ENCODE results near the gene EPAS1. TPM values are rescaled to one million over a fixed set of nuclear protein-coding genes. Genes with fewer than 3 reads are reported as not detected.

The EPAS1 gene
- total and polyA plus RNA-seq, 8 donors: 35.1 to 217 (median 117) TPM

DNA sequence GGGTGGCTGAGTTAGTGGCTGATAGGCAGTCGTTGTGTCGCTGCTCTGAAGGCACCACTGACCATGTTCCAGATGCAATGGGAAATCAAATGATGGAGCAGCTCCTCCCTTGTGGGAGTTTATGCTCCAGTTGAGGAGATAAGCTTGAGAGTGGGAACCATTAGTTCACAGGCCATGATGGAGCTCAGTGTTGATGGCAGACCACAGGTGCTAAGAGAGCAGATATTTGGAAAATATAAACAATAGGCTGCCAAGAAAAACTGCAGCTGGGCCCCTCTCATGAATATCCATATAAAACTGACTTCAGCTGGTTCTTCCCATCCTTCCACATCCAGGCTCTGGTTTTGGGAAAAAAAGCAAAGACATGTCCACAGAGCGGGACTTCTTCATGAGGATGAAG is 63.1 kb downstream of the EPAS1 start:
- intact Hi-C loops (cut with DNase I; ENCODE audit: low total_unique reads): loop anchor here (10.0 kb wide), 2 partner anchors 296 to 356 kb away; no protein-coding TSS in a partner anchor
- Histone ChIP-seq H3K27ac (no peak overlapping the region), H3K4me1 (peaks cover 0 to 13% (median 3%) of the 10 kb centered on the region in 4 donors), H3K9me3 (no peaks in the 10 kb centered on the region), H3K4me3 (no peak overlapping the region), H3K27me3 (no peaks in the 10 kb centered on the region), H3K36me3 (peaks cover 17 to 80% (median 72%) of the 10 kb centered on the region in 4 donors)
- WGBS, 5 donors: 81 to 94% (median 92%) methylated on average over 3 of the region's 3 CpGs
- DNase-seq: no peak
- TF ChIP-seq EP300 (IDR thresholded peaks at IDR 0.05) (no peak), POLR2AphosphoS5 (IDR thresholded peaks at IDR 0.05) (no peak)

DNA sequence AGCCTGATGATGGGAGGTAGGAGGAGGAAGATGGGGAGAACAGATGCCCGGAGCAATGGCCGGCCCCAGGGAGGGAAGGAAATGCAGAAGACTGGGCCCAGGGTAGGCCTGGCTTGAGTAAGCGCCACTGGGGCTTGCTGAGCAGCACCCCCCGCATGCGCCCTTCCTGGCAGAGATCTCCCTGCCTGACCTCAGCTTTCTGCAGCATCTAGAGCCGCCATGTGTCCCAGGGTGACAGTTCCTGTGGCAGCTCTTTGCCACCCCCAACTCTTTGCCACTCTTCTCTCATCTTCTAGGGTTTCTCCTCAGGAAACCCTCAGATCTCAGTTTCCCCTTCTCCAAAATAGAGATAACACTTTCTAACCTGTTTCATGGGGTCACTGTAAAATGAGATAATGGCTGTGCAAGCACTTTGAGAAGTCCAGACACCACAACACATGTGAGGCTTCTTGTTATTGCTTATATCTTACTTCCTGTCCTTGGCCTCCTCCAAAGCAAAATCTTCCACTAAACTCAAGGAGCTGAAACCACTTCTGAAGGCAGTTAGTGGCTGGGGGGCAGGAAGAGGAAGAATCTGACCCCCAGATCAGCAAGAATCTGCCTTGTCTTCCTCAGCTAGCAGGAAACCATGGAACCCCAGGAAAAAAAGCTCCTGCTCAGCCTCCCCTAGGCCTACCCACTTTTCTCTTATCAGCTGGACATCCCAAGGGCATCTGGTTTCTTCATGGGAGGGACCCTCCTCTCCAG is 64.9 kb downstream of the EPAS1 start:
- DNase-seq: no peak
- Histone ChIP-seq H3K4me3 (no peak overlapping the region), H3K27me3 (no peaks in the 10 kb centered on the region), H3K27ac (peak overlapping the region in 1 of 5 donors; percentile 38), H3K9me3 (no peaks in the 10 kb centered on the region), H3K36me3 (peaks cover 17 to 71% (median 56%) of the 10 kb centered on the region in 4 donors), H3K4me1 (peaks cover 0 to 9% (median 3%) of the 10 kb centered on the region in 4 donors)
- intact Hi-C loops (cut with DNase I; ENCODE audit: low total_unique reads): loop anchor here (10.0 kb wide), 2 partner anchors 297 to 357 kb away; no protein-coding TSS in a partner anchor
- WGBS, 5 donors: 89 to 99% (median 95%) methylated on average over 6 of the region's 6 CpGs
- TF ChIP-seq EP300 (IDR thresholded peaks at IDR 0.05) (no peak), CTCF (IDR thresholded peaks at IDR 0.05) (no peak), POLR2A (IDR thresholded peaks at IDR 0.05) (no peak), POLR2AphosphoS5 (IDR thresholded peaks at IDR 0.05) (no peak)

DNA sequence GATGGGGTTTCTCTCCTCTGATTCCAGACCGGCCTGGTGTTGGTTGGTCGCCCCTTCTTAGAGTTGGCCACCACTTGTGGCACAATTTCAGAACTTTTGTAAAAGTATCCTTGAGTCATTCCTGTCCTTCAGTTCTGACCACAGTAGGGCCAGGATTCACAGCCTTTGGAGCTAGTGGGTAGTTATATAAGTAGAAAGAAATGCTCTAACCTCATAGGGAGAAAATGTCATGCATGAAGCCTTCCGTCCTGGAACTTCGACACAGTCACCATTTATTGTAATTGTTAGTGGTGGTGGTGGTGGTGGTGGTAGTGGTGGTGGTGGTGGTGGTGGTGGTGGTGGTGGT is 65.4 kb downstream of the EPAS1 start:
- 92 to 98% (median 96%) methylated on average over 4 of the region's 4 CpGs for WGBS, 5 donors

DNA sequence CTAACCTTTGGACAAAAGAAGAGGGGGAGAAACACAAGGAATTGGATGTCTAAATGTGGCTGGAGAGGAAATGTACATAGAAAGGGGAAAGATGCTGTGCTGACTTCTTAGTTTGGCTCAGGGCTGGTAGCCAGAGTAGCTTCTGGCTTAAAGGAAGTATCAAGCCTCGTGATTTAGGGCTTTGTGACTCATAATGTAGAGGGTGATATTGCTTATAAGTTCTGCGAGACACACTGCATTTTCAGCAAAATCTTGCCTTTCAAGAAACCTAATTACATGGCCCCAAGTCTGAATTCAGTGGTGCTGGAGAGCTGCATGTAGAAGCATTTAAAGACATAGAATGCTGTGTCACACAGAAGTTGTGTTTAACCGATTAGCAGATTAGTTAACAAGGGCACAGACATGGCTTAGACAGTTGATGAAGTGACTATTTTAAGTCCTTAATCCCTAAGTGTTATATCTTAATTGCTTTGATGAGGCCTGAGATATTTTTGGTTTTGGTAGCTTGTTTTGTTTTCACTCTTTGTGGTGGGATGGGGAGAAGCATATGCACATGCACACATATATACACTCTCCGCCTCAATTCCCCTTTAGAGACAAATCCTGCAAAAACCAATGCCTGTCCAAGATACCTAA is 66.4 kb downstream of the EPAS1 start:
- H3K4me3 ChIP-seq: no peak overlapping the region
- no peak for DNase-seq
- intact Hi-C loops (cut with DNase I; ENCODE audit: low total_unique reads): loop anchor here (10.0 kb wide), 2 partner anchors 299 to 359 kb away; no protein-coding TSS in a partner anchor
- H3K36me3 ChIP-seq: peaks cover 9 to 68% (median 49%) of the 10 kb centered on the region in 4 donors
- H3K4me1 ChIP-seq: peaks cover 0 to 13% (median 3%) of the 10 kb centered on the region in 4 donors
- WGBS, 5 donors: 68 to 79% (median 73%) methylated on average over 4 of the region's 4 CpGs
- H3K9me3 ChIP-seq: no peaks in the 10 kb centered on the region
- TF ChIP-seq POLR2AphosphoS5 (IDR thresholded peaks at IDR 0.05) (no peak), POLR2A (IDR thresholded peaks at IDR 0.05) (no peak), EP300 (IDR thresholded peaks at IDR 0.05) (no peak), CTCF (IDR thresholded peaks at IDR 0.05) (no peak)
- no peaks in the 10 kb centered on the region for H3K27me3 ChIP-seq
- H3K27ac ChIP-seq: peak overlapping the region in 1 of 5 donors; percentile 2

More for the DNA sequence above, 65.4 kb downstream of the EPAS1 start:
- Histone ChIP-seq H3K27ac (peak overlapping the region in 1 of 5 donors; percentile 38), H3K9me3 (no peaks in the 10 kb centered on the region), H3K4me1 (peaks cover 0 to 9% (median 3%) of the 10 kb centered on the region in 4 donors), H3K27me3 (no peaks in the 10 kb centered on the region), H3K36me3 (peaks cover 13 to 71% (median 54%) of the 10 kb centered on the region in 4 donors), H3K4me3 (no peak overlapping the region)
- TF ChIP-seq POLR2AphosphoS5 (IDR thresholded peaks at IDR 0.05) (no peak), CTCF (IDR thresholded peaks at IDR 0.05) (no peak)
- no peak for DNase-seq
- intact Hi-C loops (cut with DNase I; ENCODE audit: low total_unique reads): loop anchor here (10.0 kb wide), 2 partner anchors 298 to 358 kb away; no protein-coding TSS in a partner anchor

Data from stomach (tissue), 9 donors.